Measurements from ENCODE around the gene JARID2.

DNA sequence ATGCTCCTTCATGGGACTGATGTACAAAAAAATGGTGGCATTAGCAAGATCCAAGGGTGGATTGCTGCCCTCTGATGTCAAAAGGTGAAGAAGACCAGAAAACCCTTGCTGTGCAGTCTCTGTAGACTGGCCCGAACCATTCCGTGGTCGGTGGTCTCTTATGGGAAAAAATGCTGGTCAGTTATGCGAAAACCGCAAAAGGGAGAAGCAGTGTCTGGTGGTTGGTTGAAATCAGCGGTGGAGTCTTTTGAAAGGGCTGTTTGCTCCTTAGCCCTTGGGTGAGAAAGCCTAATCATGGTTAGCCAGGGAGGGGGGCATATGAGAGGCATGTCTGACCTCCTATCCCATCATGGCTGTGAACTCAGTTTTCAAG, 308.8 kb downstream of the JARID2 start:
- TF ChIP-seq, protein P1, sequence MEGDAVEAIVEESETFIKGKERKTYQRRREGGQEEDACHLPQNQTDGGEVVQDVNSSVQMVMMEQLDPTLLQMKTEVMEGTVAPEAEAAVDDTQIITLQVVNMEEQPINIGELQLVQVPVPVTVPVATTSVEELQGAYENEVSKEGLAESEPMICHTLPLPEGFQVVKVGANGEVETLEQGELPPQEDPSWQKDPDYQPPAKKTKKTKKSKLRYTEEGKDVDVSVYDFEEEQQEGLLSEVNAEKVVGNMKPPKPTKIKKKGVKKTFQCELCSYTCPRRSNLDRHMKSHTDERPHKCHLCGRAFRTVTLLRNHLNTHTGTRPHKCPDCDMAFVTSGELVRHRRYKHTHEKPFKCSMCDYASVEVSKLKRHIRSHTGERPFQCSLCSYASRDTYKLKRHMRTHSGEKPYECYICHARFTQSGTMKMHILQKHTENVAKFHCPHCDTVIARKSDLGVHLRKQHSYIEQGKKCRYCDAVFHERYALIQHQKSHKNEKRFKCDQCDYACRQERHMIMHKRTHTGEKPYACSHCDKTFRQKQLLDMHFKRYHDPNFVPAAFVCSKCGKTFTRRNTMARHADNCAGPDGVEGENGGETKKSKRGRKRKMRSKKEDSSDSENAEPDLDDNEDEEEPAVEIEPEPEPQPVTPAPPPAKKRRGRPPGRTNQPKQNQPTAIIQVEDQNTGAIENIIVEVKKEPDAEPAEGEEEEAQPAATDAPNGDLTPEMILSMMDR (IDR thresholded peaks at IDR 0.05; ENCODE audit: low read length), result no peak
- TF ChIP-seq EZH2 (IDR thresholded peaks at IDR 0.05; ENCODE audit: borderline replicate concordance, low read length), result no peak

Data from OCI-LY1 (cell line).